ENCODE data around the gene CPLX4. TPM values are rescaled to one million over a fixed set of nuclear protein-coding genes. Genes with fewer than 3 reads are reported as not detected.

CPLX4 gene
- total RNA-seq, 2 donors from 2014 or later, result not detected

DNA sequence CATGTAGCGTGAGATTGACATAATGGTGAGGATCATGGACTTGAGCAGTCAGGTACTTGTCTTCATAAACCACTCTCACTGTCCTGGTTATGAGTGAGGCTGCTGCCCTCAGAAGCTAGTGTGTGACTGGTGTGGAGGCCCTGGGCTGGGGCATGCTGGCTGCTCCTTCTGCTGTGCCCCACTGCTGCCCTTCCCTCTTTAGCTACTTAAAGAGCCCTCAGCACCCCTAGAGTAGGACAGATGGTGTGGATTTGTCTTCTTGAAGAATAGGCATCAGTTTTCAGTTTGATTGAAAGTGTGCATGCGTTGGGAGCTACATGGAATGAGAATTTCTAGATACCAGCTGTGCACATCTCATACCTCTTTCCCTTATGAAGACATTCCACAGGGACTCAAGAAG, 15.4 kb downstream of the CPLX4 start:
- Mint-ChIP-seq H3K36me3 (ENCODE audit: insufficient read depth in 2 of 2) (no peaks in the 10 kb centered on the region), H3K4me1 (ENCODE audit: low read depth) (no peaks in the 10 kb centered on the region), H3K27ac (no peak overlapping the region), H3K27me3 (ENCODE audit: low read depth) (peaks cover 33% of the 10 kb centered on the region), H3K9me3 (no peaks in the 10 kb centered on the region), H3K4me3 (no peak overlapping the region)
- DNase-seq (no peak), ATAC-seq (replicated peaks in 1 of 2) (no peak)

GRCh38 chr18:59301929-59302328, 16.5 kb downstream of the CPLX4 start:
- ATAC-seq (replicated peaks in 1 of 2) (no peak), DNase-seq (no peak)
- Mint-ChIP-seq H3K36me3 (ENCODE audit: insufficient read depth in 2 of 2) (no peaks in the 10 kb centered on the region), H3K4me1 (ENCODE audit: low read depth) (no peaks in the 10 kb centered on the region), H3K9me3 (no peaks in the 10 kb centered on the region), H3K27me3 (ENCODE audit: low read depth) (peaks cover 36% of the 10 kb centered on the region), H3K27ac (no peak overlapping the region), H3K4me3 (no peak overlapping the region)

DNA sequence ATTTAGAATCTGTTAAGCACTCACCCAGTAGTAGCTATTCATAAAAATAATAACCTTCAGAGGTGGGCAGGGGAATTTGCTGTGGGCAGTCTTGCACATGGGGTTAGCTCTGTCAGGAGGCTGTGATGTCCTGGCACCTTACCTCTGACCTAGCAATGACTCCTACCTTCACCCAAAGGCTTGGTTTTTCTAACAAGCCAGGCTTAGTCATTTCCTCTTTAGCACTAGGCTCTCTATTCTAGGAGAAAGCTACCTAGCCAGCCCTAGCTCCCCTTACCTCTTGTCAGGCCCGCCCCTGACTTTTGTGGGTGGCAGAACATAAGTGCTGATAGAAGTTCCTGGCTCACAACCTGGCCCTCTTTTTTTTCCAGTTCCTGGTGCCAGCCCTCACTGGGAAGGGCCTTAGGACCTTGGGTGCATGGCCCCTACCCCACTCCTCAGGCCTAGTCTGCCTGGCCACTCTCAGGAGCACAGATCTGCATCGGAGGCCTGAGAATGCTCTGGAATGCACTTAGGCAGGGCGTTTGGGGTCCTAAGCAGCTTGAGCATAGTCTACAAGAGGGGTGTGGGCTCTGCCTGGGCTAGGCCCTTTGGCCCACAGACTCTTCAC, 17.7 kb downstream of the CPLX4 start:
- Mint-ChIP-seq H3K9me3 (no peaks in the 10 kb centered on the region), H3K4me3 (no peak overlapping the region), H3K4me1 (ENCODE audit: low read depth) (no peaks in the 10 kb centered on the region), H3K27me3 (ENCODE audit: low read depth) (peaks cover 37% of the 10 kb centered on the region), H3K36me3 (ENCODE audit: insufficient read depth in 2 of 2) (no peaks in the 10 kb centered on the region), H3K27ac (no peak overlapping the region)
- peak in 1 of 2 donors; percentile 35 for DNase-seq
- ATAC-seq (replicated peaks in 1 of 2), result peak; percentile 97

- no peak for ATAC-seq (replicated peaks in 1 of 2)
- no peak for DNase-seq
- H3K27me3 Mint-ChIP-seq (ENCODE audit: low read depth), result peaks cover 41% of the 10 kb centered on the region
- no peaks in the 10 kb centered on the region for H3K36me3 Mint-ChIP-seq (ENCODE audit: insufficient read depth in 2 of 2)
- no peaks in the 10 kb centered on the region for H3K9me3 Mint-ChIP-seq
- no peak overlapping the region for H3K27ac Mint-ChIP-seq
- no peaks in the 10 kb centered on the region for H3K4me1 Mint-ChIP-seq (ENCODE audit: low read depth)
- H3K4me3 Mint-ChIP-seq, result no peak overlapping the region
Observed at GRCh38 chr18:59298871-59299270, 19.6 kb downstream of the CPLX4 start.

GRCh38 chr18:59293317-59293716, 25.1 kb downstream of the CPLX4 start:
- no peak for DNase-seq
- Mint-ChIP-seq H3K27me3 (ENCODE audit: low read depth) (peaks cover 61% of the 10 kb centered on the region), H3K9me3 (no peaks in the 10 kb centered on the region), H3K4me3 (no peak overlapping the region), H3K36me3 (ENCODE audit: insufficient read depth in 2 of 2) (peaks cover 0 to 2% of the 10 kb centered on the region in 2 donors), H3K4me1 (ENCODE audit: low read depth) (no peaks in the 10 kb centered on the region), H3K27ac (no peak overlapping the region)
- ATAC-seq (replicated peaks in 1 of 2), result no peak

DNA sequence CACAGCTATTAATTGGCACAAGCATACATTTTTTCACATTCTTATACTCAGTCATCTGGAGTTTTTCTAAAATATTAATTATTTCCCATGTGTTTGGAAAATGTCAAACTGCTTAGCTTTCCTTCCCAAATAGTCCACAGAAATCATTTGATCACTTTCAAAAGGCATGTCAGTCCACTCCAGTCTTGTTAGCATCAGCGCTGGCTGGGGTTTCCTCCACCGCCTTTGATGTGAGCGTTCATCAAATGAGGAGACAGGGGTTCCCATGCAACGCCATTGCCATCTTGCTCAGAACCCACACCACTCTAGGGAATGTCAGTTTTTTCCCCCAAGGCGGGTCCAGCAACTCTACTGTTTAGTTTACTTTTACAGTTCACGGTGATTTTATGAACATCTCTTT, 32.1 kb downstream of the CPLX4 start:
- Mint-ChIP-seq H3K4me1 (ENCODE audit: low read depth) (no peaks in the 10 kb centered on the region), H3K27me3 (ENCODE audit: low read depth) (peaks cover 65% of the 10 kb centered on the region), H3K27ac (no peak overlapping the region), H3K9me3 (no peaks in the 10 kb centered on the region), H3K4me3 (no peak overlapping the region), H3K36me3 (ENCODE audit: insufficient read depth in 2 of 2) (no peaks in the 10 kb centered on the region)
- ATAC-seq (replicated peaks in 1 of 2), result no peak
- no peak for DNase-seq

- peaks cover 83% of the 10 kb centered on the region for H3K27me3 Mint-ChIP-seq (ENCODE audit: low read depth)
- no peak for DNase-seq
- ATAC-seq (replicated peaks in 1 of 2), result no peak
Observed at GRCh38 chr18:59282341-59282740, 36.1 kb downstream of the CPLX4 start.

DNA sequence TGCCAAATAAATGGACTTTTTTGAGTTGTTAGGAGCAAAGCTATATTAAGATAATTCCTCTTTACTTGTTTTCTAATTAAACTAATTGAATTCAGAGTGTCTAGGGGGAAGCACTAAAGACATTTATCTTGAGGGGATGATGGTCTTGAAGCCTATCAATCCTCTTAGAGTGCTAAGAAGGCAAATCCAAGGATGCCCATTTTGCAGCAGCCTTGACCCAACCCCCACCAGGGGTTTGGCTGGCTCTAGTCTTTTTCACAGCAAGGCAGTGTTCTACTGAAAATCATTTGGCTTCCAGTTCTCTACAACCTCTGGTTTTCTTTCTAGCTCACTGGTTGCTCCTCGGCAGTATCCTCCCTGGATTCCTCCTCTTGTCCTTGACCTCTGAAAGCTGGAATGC, 38.7 kb downstream of the CPLX4 start:
- Mint-ChIP-seq H3K36me3 (ENCODE audit: insufficient read depth in 2 of 2) (no peaks in the 10 kb centered on the region), H3K4me3 (no peak overlapping the region), H3K9me3 (no peaks in the 10 kb centered on the region), H3K4me1 (ENCODE audit: low read depth) (peaks cover under 1% of the 10 kb centered on the region), H3K27ac (no peak overlapping the region), H3K27me3 (ENCODE audit: low read depth) (peaks cover 85% of the 10 kb centered on the region)
- no peak for ATAC-seq (replicated peaks in 1 of 2)
- no peak for DNase-seq

More at GRCh38 chr18:59282341-59282740, 36.1 kb downstream of the CPLX4 start:
- Mint-ChIP-seq H3K36me3 (ENCODE audit: insufficient read depth in 2 of 2) (no peaks in the 10 kb centered on the region), H3K9me3 (no peaks in the 10 kb centered on the region), H3K4me1 (ENCODE audit: low read depth) (no peaks in the 10 kb centered on the region), H3K27ac (no peak overlapping the region), H3K4me3 (no peak overlapping the region)

DNA sequence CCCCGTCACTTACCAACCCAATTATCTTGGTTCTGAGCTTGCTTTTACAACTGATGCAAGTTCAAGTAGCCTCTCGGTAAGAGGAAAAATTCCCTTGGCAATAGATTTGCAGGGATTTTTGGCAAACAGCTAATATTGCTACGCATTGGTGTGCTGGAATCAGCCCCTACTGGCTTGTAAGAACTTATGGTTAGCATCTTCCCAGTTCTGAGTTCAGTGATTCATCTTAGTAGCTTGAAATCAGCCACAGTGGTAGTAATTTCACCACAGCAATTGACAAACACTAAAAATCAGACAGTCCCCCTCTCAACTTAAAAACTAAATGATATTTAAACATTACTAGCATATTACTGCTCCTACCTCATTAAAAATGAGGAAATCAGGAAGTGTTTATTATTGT, 39.3 kb downstream of the CPLX4 start:
- peak; percentile 50 to 53 for ATAC-seq (replicated peaks in 1 of 2)
- peaks cover 6% of the 10 kb centered on the region for H3K4me1 Mint-ChIP-seq (ENCODE audit: low read depth)
- no peaks in the 10 kb centered on the region for H3K9me3 Mint-ChIP-seq
- H3K27ac Mint-ChIP-seq, result no peak overlapping the region
- no peaks in the 10 kb centered on the region for H3K36me3 Mint-ChIP-seq (ENCODE audit: insufficient read depth in 2 of 2)
- H3K4me3 Mint-ChIP-seq, result no peak overlapping the region
- no peak for DNase-seq
- peaks cover 85% of the 10 kb centered on the region for H3K27me3 Mint-ChIP-seq (ENCODE audit: low read depth)

DNA sequence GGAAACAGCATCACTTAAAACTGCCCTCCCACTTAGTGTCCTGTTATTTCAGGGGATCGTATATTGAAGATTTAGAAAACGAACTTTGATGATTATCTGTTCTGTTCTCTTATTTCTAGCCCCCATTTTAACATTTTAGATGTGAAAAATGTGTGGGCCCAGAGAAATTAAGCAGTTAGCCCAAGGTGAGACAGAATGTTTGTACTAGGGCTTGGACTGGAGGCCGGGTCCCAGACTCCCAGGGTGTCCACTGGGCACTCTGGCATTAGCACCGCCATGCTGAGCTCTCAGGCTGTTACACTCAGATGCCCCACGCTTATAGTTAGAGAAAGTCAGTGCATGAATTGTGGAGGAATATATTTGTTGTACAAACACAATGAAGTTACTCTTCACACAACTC, 39.7 kb downstream of the CPLX4 start:
- Mint-ChIP-seq H3K27ac (no peak overlapping the region), H3K36me3 (ENCODE audit: insufficient read depth in 2 of 2) (no peaks in the 10 kb centered on the region), H3K4me1 (ENCODE audit: low read depth) (peaks cover 10% of the 10 kb centered on the region), H3K4me3 (no peak overlapping the region), H3K27me3 (ENCODE audit: low read depth) (peaks cover 85% of the 10 kb centered on the region), H3K9me3 (no peaks in the 10 kb centered on the region)
- ATAC-seq (replicated peaks in 1 of 2) (peak in 1 of 2 donors; percentile 9), DNase-seq (no peak)

- DNase-seq (no peak), ATAC-seq (replicated peaks in 1 of 2) (no peak)
- Mint-ChIP-seq H3K27ac (no peak overlapping the region), H3K9me3 (no peaks in the 10 kb centered on the region), H3K36me3 (ENCODE audit: insufficient read depth in 2 of 2) (no peaks in the 10 kb centered on the region), H3K4me1 (ENCODE audit: low read depth) (peaks cover 22% of the 10 kb centered on the region), H3K27me3 (ENCODE audit: low read depth) (peaks cover 77% of the 10 kb centered on the region), H3K4me3 (no peak overlapping the region)
Observed at GRCh38 chr18:59276047-59276446, 42.4 kb downstream of the CPLX4 start.

GRCh38 chr18:59275406-59275949, 43.0 kb downstream of the CPLX4 start:
- H3K27me3 Mint-ChIP-seq (ENCODE audit: low read depth), result peaks cover 77% of the 10 kb centered on the region
- ATAC-seq (replicated peaks in 1 of 2) (no peak), DNase-seq (no peak)
- H3K4me3 Mint-ChIP-seq, result no peak overlapping the region
- H3K27ac Mint-ChIP-seq, result no peak overlapping the region
- no peaks in the 10 kb centered on the region for H3K36me3 Mint-ChIP-seq (ENCODE audit: insufficient read depth in 2 of 2)
- H3K9me3 Mint-ChIP-seq, result no peaks in the 10 kb centered on the region
- peaks cover 22% of the 10 kb centered on the region for H3K4me1 Mint-ChIP-seq (ENCODE audit: low read depth)

DNA sequence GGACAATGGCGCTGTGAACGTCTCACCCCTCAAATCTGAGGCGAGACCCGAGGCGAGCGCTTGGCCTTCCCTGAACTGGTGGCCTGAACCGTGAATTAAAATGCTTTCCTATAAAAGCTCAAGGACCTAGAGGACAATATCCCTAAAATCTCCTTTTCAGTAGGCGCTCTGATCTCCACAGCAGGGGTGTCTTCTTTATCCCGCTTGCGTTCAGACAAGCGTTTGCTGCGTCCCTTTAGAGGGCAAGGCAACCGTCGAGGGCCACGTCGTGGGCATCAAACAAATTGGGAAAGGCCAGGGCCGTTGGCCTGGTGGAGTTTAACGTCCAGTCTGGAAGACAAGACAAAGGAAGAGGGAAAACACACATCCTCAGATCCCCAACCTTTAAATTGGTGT, 43.9 kb downstream of the CPLX4 start:
- Mint-ChIP-seq H3K9me3 (no peaks in the 10 kb centered on the region), H3K36me3 (ENCODE audit: insufficient read depth in 2 of 2) (no peaks in the 10 kb centered on the region), H3K4me3 (peak overlapping the region; percentile 71 to 75)

More for the DNA sequence above, 43.9 kb downstream of the CPLX4 start:
- H3K27me3 Mint-ChIP-seq (ENCODE audit: low read depth), result peaks cover 79% of the 10 kb centered on the region
- no peak overlapping the region for H3K27ac Mint-ChIP-seq
- ATAC-seq (replicated peaks in 1 of 2) (no peak), DNase-seq (no peak)
- peaks cover 26% of the 10 kb centered on the region for H3K4me1 Mint-ChIP-seq (ENCODE audit: low read depth)

All from activated T-cell treated with anti-CD3 and anti-CD28 coated beads, Interleukin-2, amount 50 U/mL, for 72 hours (primary cell).